HepG2 (cell line): Measurements from ENCODE around the gene BCL2L2. TPM values are rescaled to one million over a fixed set of nuclear protein-coding genes. Genes with fewer than 3 reads are reported as not detected.

Experiments
- AKAP8 ChIP-seq: sonication (generic); formaldehyde crosslinking; IDR thresholded peaks from 2 replicates; pipeline ENCODE4 v1.5.1; 2020; ENCODE audit warnings: mild to moderate bottlenecking, missing genetic modification reagents
- ARID4A ChIP-seq: sonication (generic); formaldehyde crosslinking; IDR thresholded peaks from 2 replicates; pipeline ENCODE4 v1.5.0; 2020; ENCODE audit warnings: mild to moderate bottlenecking, missing genetic modification reagents, borderline replicate concordance
- ATF6 ChIP-seq: sonication (generic); formaldehyde crosslinking; conservative IDR thresholded peaks from 2 replicates; pipeline ENCODE4 v1.4.0; 2020; ENCODE audit warnings: missing genetic modification reagents
- EHMT2 ChIP-seq: fragments of 200-600 bp; sonication (generic); IDR thresholded peaks from 2 replicates; pipeline ENCODE4 v1.7.0; 2017; ENCODE audit warnings: antibody characterized with exemption, low read depth, low read length, borderline replicate concordance
- HNRNPH1 ChIP-seq: fragments of 200-400 bp; formaldehyde crosslinking; optimal IDR thresholded peaks from 2 replicates; pipeline ENCODE3; 2017; ENCODE audit warnings: mild to moderate bottlenecking, low read depth, low read length
- HNRNPL ChIP-seq: fragments of 200-400 bp; formaldehyde crosslinking; IDR thresholded peaks from 2 replicates; pipeline ENCODE4 v1.6.1; 2017; ENCODE audit warnings: mild to moderate bottlenecking, low read depth, low read length
- ISL2 ChIP-seq: sonication (generic); formaldehyde crosslinking; IDR thresholded peaks from 2 replicates; pipeline ENCODE4 v1.5.0; 2020; ENCODE audit warnings: missing genetic modification reagents
- KAT2B ChIP-seq: fragments of 150-350 bp; IDR thresholded peaks from 2 replicates; pipeline ENCODE4 v1.6.1; 2014; ENCODE audit warnings: low read depth, low read length, borderline replicate concordance
- KLF11 ChIP-seq: IDR thresholded peaks from 2 replicates; pipeline ENCODE4 v1.6.1; 2016; ENCODE audit warnings: missing compliant biosample characterization
- MIXL1 ChIP-seq: IDR thresholded peaks from 2 replicates; pipeline ENCODE4 v1.6.1; 2016
- PBX2 ChIP-seq: IDR thresholded peaks from 2 replicates; pipeline ENCODE4 v1.6.1; 2016; ENCODE audit warnings: control low read depth
- PLRG1 ChIP-seq: fragments of 450-650 bp; conservative IDR thresholded peaks from 2 replicates; pipeline ENCODE4 v1.6.1; 2016
- SIN3A ChIP-seq: IDR thresholded peaks from 2 replicates; pipeline ENCODE4 v1.6.1; 2011; ENCODE audit warnings: low read depth, mild to moderate bottlenecking, control low read depth, low read length, borderline replicate concordance
- TEF ChIP-seq: sonication (generic); formaldehyde crosslinking; IDR thresholded peaks from 2 replicates; pipeline ENCODE4 v1.5.0; 2020; ENCODE audit warnings: missing genetic modification reagents
- ZNF260 ChIP-seq: sonication (generic); formaldehyde crosslinking; IDR thresholded peaks from 2 replicates; pipeline ENCODE4 v1.4.0; 2020; ENCODE audit warnings: missing genetic modification reagents, low read depth, mild to moderate bottlenecking, borderline replicate concordance
- ZNF263 ChIP-seq: sonication (generic); formaldehyde crosslinking; IDR thresholded peaks from 2 replicates; pipeline ENCODE4 v1.4.0; 2020; ENCODE audit warnings: missing genetic modification reagents
- ZNF281 ChIP-seq: sonication (generic); formaldehyde crosslinking; IDR thresholded peaks from 2 replicates; pipeline ENCODE4 v1.4.0; 2020; ENCODE audit warnings: missing genetic modification reagents, borderline replicate concordance
- ZZZ3 ChIP-seq: sonication (generic); formaldehyde crosslinking; IDR thresholded peaks from 2 replicates; pipeline ENCODE4 v1.4.0; 2020; ENCODE audit warnings: missing genetic modification reagents, mild to moderate bottlenecking, borderline replicate concordance
- polyA plus RNA-seq, 8 experiments: library from polyadenylated mRNA; depleted of rRNA in 3 of 8; stranded (reverse) in 7 of 8; unstranded in 1 of 8; fragments of >200 nt; fragmentation: Illumina TruSeq in 4 of 8; extraction: Trizol in 4 of 8; gene quantifications; 2 replicates each; pipeline versions ENCODE4 v1.2.1 to v1.2.3, GENCODE V29; 2011 to 2016; ENCODE audit warnings: low read depth in 4 of 8, missing spikeins in 1 of 8, mixed read lengths in 1 of 8; ENCODE audit not compliant: insufficient read depth in 1 of 8
- total RNA-seq, 5 experiments: library from RNA; depleted of rRNA; stranded (reverse); fragments of >200 nt; fragmentation: Illumina TruSeq; extraction: Trizol; gene quantifications; 2 replicates each; pipeline ENCODE4 v1.2.3, GENCODE V29; 2016; ENCODE audit warnings: low read depth in 1 of 5

Gene BCL2L2
- total and polyA plus RNA-seq, 2 of the 13 experiments (the other 11 are each of a cell fraction or from before 2014, with no cell fraction given), result 28.1 to 49.8 TPM

- TF ChIP-seq ZNF281 (CRISPR knock-in tag) (peak; percentile 99), ZNF260 (CRISPR knock-in tag) (no peak), ATF6 (CRISPR knock-in tag) (no peak), HNRNPL (no peak), KLF11 (no peak), ARID4A (no peak; the same call in none of the 2 replicates), HNRNPH1 (no peak), PBX2 (CRISPR knock-in tag) (no peak), MIXL1 (CRISPR knock-in tag) (peak; percentile 18; the same call in 1 of the 2 replicates), ZZZ3 (CRISPR knock-in tag) (no peak), EHMT2 (no peak), TEF (CRISPR knock-in tag) (peak; percentile 25; the same call in 1 of the 2 replicates), SIN3A (0 out of 2 replicates have a peak, but pooled peaks have one; percentile 44), KAT2B (no peak), ISL2 (CRISPR knock-in tag) (peak; percentile 61), ZNF263 (CRISPR knock-in tag) (no peak), PLRG1 (no peak), AKAP8 (CRISPR knock-in tag) (no peak; the same call in 1 of the 2 replicates)
Observed at GRCh38 chr14:23294734-23295561, 11.7 kb upstream of the BCL2L2 start (continued).
